Naive thymus-derived CD4-positive, alpha-beta T cell (primary cell): Measurements from ENCODE around the gene LPAR5. TPM values are rescaled to one million over a fixed set of nuclear protein-coding genes. Genes with fewer than 3 reads are reported as not detected.

Experiments used
- ATAC-seq: fragments of 150-1000 bp; cut with Tn5 transposase; 2 replicates; pipeline ENCODE4 v1.10.0; 2021; ENCODE audit warnings: mild to moderate bottlenecking, moderate library complexity
- CTCF ChIA-PET: fragments of 350-600 bp; sonication (Branson Sonifier 250); formaldehyde crosslinking; loops from one replicate; lab custom pipeline; 2021; ENCODE audit warnings: antibody characterized with exemption; lab: Charles Lee
- POLR2A ChIA-PET: fragments of 350-600 bp; sonication (Branson Sonifier 250); formaldehyde crosslinking; loops from one replicate; lab custom pipeline; 2021; ENCODE audit warnings: antibody characterized with exemption, inconsistent platforms; lab: Charles Lee
- DNase-seq, 9 donors: peaks; one replicate each; pipeline versions ENCODE4 v3.0.0 to v3.0.0-alpha.2; 2020 to 2022; ENCODE audit warnings: mixed read lengths in 1 of 9
- H3K27ac ChIP-seq: one replicate; pipeline ENCODE4 v1.7.0; 2013; ENCODE audit warnings: mild to moderate bottlenecking, low read depth, low read length, moderate library complexity
- H3K27me3 ChIP-seq, 2 donors: one replicate each; pipeline ENCODE4 v1.7.0; 2013; ENCODE audit warnings: low read length in 2 of 2, mild to moderate bottlenecking in 2 of 2, moderate library complexity in 2 of 2; ENCODE audit not compliant: control insufficient read depth in 2 of 2, insufficient read depth in 2 of 2
- H3K36me3 ChIP-seq, 3 experiments: 1 replicate in 2 of 3; 2 replicates in 1 of 3; pipeline ENCODE4 v1.7.0; 2013; ENCODE audit warnings: low read length in 3 of 3, mild to moderate bottlenecking in 3 of 3, moderate library complexity in 1 of 3; ENCODE audit not compliant: insufficient read depth in 3 of 3, control insufficient read depth in 2 of 3
- H3K4me1 ChIP-seq, 2 donors: one replicate each; pipeline ENCODE4 v1.7.0; 2013; ENCODE audit warnings: low read length in 2 of 2, mild to moderate bottlenecking in 2 of 2, moderate library complexity in 1 of 2; ENCODE audit not compliant: control insufficient read depth in 2 of 2, insufficient read depth in 2 of 2
- H3K4me3 ChIP-seq: 2 replicates; pipeline ENCODE4 v1.7.0; 2013; ENCODE audit warnings: mild to moderate bottlenecking, low read length
- H3K9me3 ChIP-seq, 3 experiments: 1 replicate in 2 of 3; 2 replicates in 1 of 3; pipeline ENCODE4 v1.7.0; 2013; ENCODE audit warnings: low read length in 3 of 3; ENCODE audit not compliant: control insufficient read depth in 2 of 3
- H3K27ac Mint-ChIP-seq, 9 donors: one replicate each; pipeline ENCODE4 v1.8.0; 2020 to 2022; ENCODE audit warnings: mixed read lengths in 9 of 9, mild to moderate bottlenecking in 8 of 9, moderate library complexity in 5 of 9, inconsistent platforms in 2 of 9
- H3K27me3 Mint-ChIP-seq, 5 donors: one replicate each; pipeline ENCODE4 v1.8.0; 2021 to 2022; ENCODE audit warnings: mixed read lengths in 5 of 5, mild to moderate bottlenecking in 1 of 5
- H3K36me3 Mint-ChIP-seq, 5 donors: one replicate each; pipeline ENCODE4 v1.8.0; 2020 to 2022; ENCODE audit warnings: mixed read lengths in 5 of 5, mild to moderate bottlenecking in 3 of 5, inconsistent platforms in 1 of 5
- H3K4me1 Mint-ChIP-seq, 7 donors: one replicate each; pipeline ENCODE4 v1.8.0; 2020 to 2022; ENCODE audit warnings: mixed read lengths in 7 of 7, mild to moderate bottlenecking in 3 of 7, inconsistent platforms in 1 of 7
- H3K4me3 Mint-ChIP-seq, 10 donors: one replicate each; pipeline ENCODE4 v1.8.0; 2020 to 2022; ENCODE audit warnings: mild to moderate bottlenecking in 10 of 10, mixed read lengths in 10 of 10, moderate library complexity in 6 of 10, inconsistent platforms in 2 of 10
- H3K9me3 Mint-ChIP-seq, 11 donors: one replicate each; pipeline ENCODE4 v1.8.0; 2020 to 2022; ENCODE audit warnings: mixed read lengths in 11 of 11, mild to moderate bottlenecking in 4 of 11, inconsistent platforms in 1 of 11, moderate library complexity in 1 of 11
- intact Hi-C, 2 donors: fragments of 100-400 bp; cut with micrococcal nuclease; formaldehyde crosslinking; loops; one replicate each; pipeline ENCODE4 v1.15.1; 2023
- polyA plus RNA-seq, 2 donors: library from polyadenylated mRNA; unstranded; fragments of 300-500 nt; fragmentation: Illumina TruSeq; gene quantifications; one replicate each; pipeline ENCODE4 v1.2.3, GENCODE V29; 2021
- total RNA-seq, 6 experiments: library from RNA in 5 of 6; stranded (reverse) in 5 of 6; gene quantifications; 1 replicate in 5 of 6; 2 replicates in 1 of 6; pipeline ENCODE4 v1.2.3 and lab custom pipeline; 2021 to 2026

LPAR5 gene
- total and polyA plus RNA-seq, 7 experiments from 2014 or later: 3.3 to 8.3 (median 6.6) TPM

- Mint-ChIP-seq H3K4me1 (peaks cover 26 to 59% (median 53%) of the 10 kb centered on the region in 7 donors), H3K9me3 (peaks cover 0 to 4% (median 0%) of the 10 kb centered on the region in 11 donors), H3K4me3 (peak overlapping the region in 6 of 10 donors; percentile 30 to 41 (median 34)), H3K36me3 (peaks cover 0 to 7% (median 0%) of the 10 kb centered on the region in 5 donors), H3K27ac (peak overlapping the region; percentile 51 to 91 (median 87)), H3K27me3 (no peaks in the 10 kb centered on the region)
- H3K4me3 ChIP-seq: no peak overlapping the region
- ATAC-seq (no peak), DNase-seq (no peak)
- no peaks in the 10 kb centered on the region for H3K27me3 ChIP-seq
- ChIA-PET POLR2A (interaction anchor here (0.7 to 3.7 kb wide), 5 partner anchors 11 to 200 kb away, joined by 3 to 25 read pairs (median 3); partner anchors contain the start of genes NOP2 and ZNF384), CTCF (interaction anchor here (0.7 to 1.0 kb wide), 6 partner anchors 10 to 348 kb away, joined by 3 to 5 read pairs (median 4); partner anchors contain the start of gene COPS7A)
- H3K9me3 ChIP-seq: no peaks in the 10 kb centered on the region
- intact Hi-C loops: no loop called here
- H3K27ac ChIP-seq: peak overlapping the region; percentile 64
- peaks cover 0 to 7% (median 6%) of the 10 kb centered on the region in 3 experiments for H3K36me3 ChIP-seq
- peaks cover 20 to 30% of the 10 kb centered on the region in 2 donors for H3K4me1 ChIP-seq
Measured at GRCh38 chr12:6614513-6615172, 21.1 kb downstream of the LPAR5 start.

GRCh38 chr12:6613776-6614512 is 21.8 kb downstream of the LPAR5 start:
- peaks cover 0 to 5% (median 0%) of the 10 kb centered on the region in 3 experiments for H3K36me3 ChIP-seq
- intact Hi-C loops: loop anchor here in 1 of 2 donors (1.0 to 2.0 kb wide), 2 partner anchors 9 to 19 kb away; no protein-coding TSS in a partner anchor
- CTCF ChIA-PET: interaction anchor here (0.8 to 1.3 kb wide), 2 partner anchors 110 to 139 kb away, joined by 3 read pairs; partner anchors contain the start of genes COPS7A and MLF2
- H3K27me3 ChIP-seq: no peaks in the 10 kb centered on the region
- peak overlapping the region in 7 of 10 donors; percentile 30 to 70 (median 36) for H3K4me3 Mint-ChIP-seq
- no peak overlapping the region for H3K4me3 ChIP-seq
- POLR2A ChIA-PET: interaction anchor here (0.9 to 3.7 kb wide), 7 partner anchors 11 to 330 kb away, joined by 3 to 25 read pairs (median 3); partner anchors contain the start of genes C12orf57, MLF2, NOP2 and RNU7-1
- H3K9me3 ChIP-seq: no peaks in the 10 kb centered on the region
- H3K27ac ChIP-seq: peak overlapping the region; percentile 64
- H3K9me3 Mint-ChIP-seq: peaks cover 0 to 4% (median 0%) of the 10 kb centered on the region in 11 donors
- peaks cover 0 to 3% (median 0%) of the 10 kb centered on the region in 5 donors for H3K36me3 Mint-ChIP-seq
- peak; percentile 74 for ATAC-seq
- peak overlapping the region; percentile 51 to 91 (median 87) for H3K27ac Mint-ChIP-seq
- peaks cover 20 to 30% of the 10 kb centered on the region in 2 donors for H3K4me1 ChIP-seq
- H3K4me1 Mint-ChIP-seq: peaks cover 26 to 54% (median 48%) of the 10 kb centered on the region in 7 donors
- peak in 2 of 9 donors; percentile 28 to 32 for DNase-seq
- H3K27me3 Mint-ChIP-seq: no peaks in the 10 kb centered on the region

- Mint-ChIP-seq H3K27me3 (no peaks in the 10 kb centered on the region), H3K36me3 (no peaks in the 10 kb centered on the region), H3K27ac (peak overlapping the region; percentile 51 to 94 (median 87)), H3K9me3 (peaks cover 0 to 4% (median 0%) of the 10 kb centered on the region in 11 donors), H3K4me1 (peaks cover 26 to 52% (median 48%) of the 10 kb centered on the region in 7 donors), H3K4me3 (peak overlapping the region in 6 of 10 donors; percentile 29 to 76 (median 68))
- H3K9me3 ChIP-seq: no peaks in the 10 kb centered on the region
- ChIA-PET POLR2A (interaction anchor here (0.6 to 3.7 kb wide), 17 partner anchors 10 to 331 kb away, joined by 3 to 25 read pairs (median 4); partner anchors contain the start of genes C12orf57, COPS7A, MLF2 and NOP2), CTCF (interaction anchor here (0.6 to 1.6 kb wide), 7 partner anchors 11 to 210 kb away, joined by 3 to 9 read pairs (median 3); partner anchors contain the start of genes LPAR5 and MLF2)
- ATAC-seq (no peak), DNase-seq (peak in 1 of 9 donors; percentile 19)
- peak overlapping the region; percentile 65 for H3K27ac ChIP-seq
- H3K4me3 ChIP-seq: no peak overlapping the region
- intact Hi-C loops: loop anchor here in 1 of 2 donors (1.0 to 2.0 kb wide), 2 partner anchors 8 to 20 kb away; no protein-coding TSS in a partner anchor
- H3K4me1 ChIP-seq: peaks cover 21 to 30% of the 10 kb centered on the region in 2 donors
- H3K27me3 ChIP-seq: no peaks in the 10 kb centered on the region
- H3K36me3 ChIP-seq: no peaks in the 10 kb centered on the region
Measured at GRCh38 chr12:6613015-6613775, 22.6 kb downstream of the LPAR5 start.

DNA sequence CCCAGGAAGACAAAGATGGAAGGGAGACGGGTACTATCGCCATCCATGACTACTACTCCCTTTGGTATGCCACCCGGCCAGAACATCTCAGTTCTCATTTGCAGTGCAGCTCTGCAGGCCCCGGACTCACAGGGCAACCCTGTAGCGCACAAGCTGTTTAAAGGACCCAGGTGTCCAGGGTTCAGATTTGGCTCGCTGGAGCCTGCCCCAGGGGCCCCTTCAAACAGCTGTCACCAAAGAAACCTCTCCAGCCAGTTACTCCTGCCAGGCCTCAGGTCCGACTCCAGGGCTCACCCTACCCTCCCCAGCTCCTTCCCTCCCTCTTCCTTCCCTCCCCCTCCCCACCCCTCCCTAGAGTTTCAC is 23.1 kb downstream of the LPAR5 start:
- intact Hi-C loops: loop anchor here in 1 of 2 donors (1.0 to 2.0 kb wide), 2 partner anchors 7 to 20 kb away; no protein-coding TSS in a partner anchor
- no peaks in the 10 kb centered on the region for H3K36me3 ChIP-seq
- DNase-seq (no peak), ATAC-seq (no peak)
- ChIA-PET CTCF (interaction anchor here (0.6 to 1.6 kb wide), 6 partner anchors 10 to 211 kb away, joined by 3 to 9 read pairs (median 4); partner anchors contain the start of gene MLF2), POLR2A (interaction anchor here (0.6 to 3.7 kb wide), 14 partner anchors 9 to 264 kb away, joined by 3 to 25 read pairs (median 5); partner anchors contain the start of genes COPS7A, NOP2, TAPBPL and ZNF384)
- H3K36me3 Mint-ChIP-seq: no peaks in the 10 kb centered on the region
- H3K4me3 Mint-ChIP-seq: peak overlapping the region; percentile 67 to 84 (median 72)
- no peaks in the 10 kb centered on the region for H3K27me3 ChIP-seq
- H3K4me3 ChIP-seq: peak overlapping the region; percentile 17
- peaks cover 26 to 34% of the 10 kb centered on the region in 2 donors for H3K4me1 ChIP-seq
- peaks cover 26 to 48% (median 43%) of the 10 kb centered on the region in 7 donors for H3K4me1 Mint-ChIP-seq
- H3K27me3 Mint-ChIP-seq: no peaks in the 10 kb centered on the region
- no peaks in the 10 kb centered on the region for H3K9me3 ChIP-seq
- H3K9me3 Mint-ChIP-seq: no peaks in the 10 kb centered on the region
- peak overlapping the region; percentile 77 to 94 (median 86) for H3K27ac Mint-ChIP-seq
- H3K27ac ChIP-seq: peak overlapping the region; percentile 65

GRCh38 chr12:6612247-6612646 is 23.5 kb downstream of the LPAR5 start:
- H3K27me3 ChIP-seq: no peaks in the 10 kb centered on the region
- peak in 5 of 9 donors; percentile 51 to 61 (median 56) for DNase-seq
- Mint-ChIP-seq H3K27ac (peak overlapping the region; percentile 77 to 94 (median 86)), H3K36me3 (no peaks in the 10 kb centered on the region), H3K27me3 (no peaks in the 10 kb centered on the region), H3K4me3 (peak overlapping the region; percentile 67 to 84 (median 72)), H3K4me1 (peaks cover 26 to 47% (median 42%) of the 10 kb centered on the region in 7 donors), H3K9me3 (no peaks in the 10 kb centered on the region)
- intact Hi-C loops: loop anchor here in 1 of 2 donors (2.0 kb wide), 1 partner anchor 21 kb away; no protein-coding TSS in a partner anchor
- H3K4me1 ChIP-seq: peaks cover 27 to 34% of the 10 kb centered on the region in 2 donors
- no peaks in the 10 kb centered on the region for H3K9me3 ChIP-seq
- H3K27ac ChIP-seq: peak overlapping the region; percentile 65
- ChIA-PET POLR2A (interaction anchor here (0.9 to 3.7 kb wide), 10 partner anchors 9 to 160 kb away, joined by 3 to 25 read pairs (median 5); partner anchors contain the start of genes COPS7A, NOP2, TAPBPL and ZNF384), CTCF (interaction anchor here (0.6 to 1.6 kb wide), 4 partner anchors 10 to 211 kb away, joined by 3 to 9 read pairs (median 5); no protein-coding TSS in a partner anchor)
- no peaks in the 10 kb centered on the region for H3K36me3 ChIP-seq
- H3K4me3 ChIP-seq: peak overlapping the region; percentile 17
- no peak for ATAC-seq
